Testis (tissue), 3 donors: ENCODE results near the gene DDC. TPM values are rescaled to one million over a fixed set of nuclear protein-coding genes. Genes with fewer than 3 reads are reported as not detected.

Source experiments
- DNase-seq: peaks from one replicate; pipeline ENCODE4 v3.0.0-alpha.2; 2019
- H3K27ac ChIP-seq, 2 donors: fragments of 200-600 bp; sonication (generic); one replicate each; pipeline ENCODE4 v1.5.1; 2019
- H3K27me3 ChIP-seq: fragments of 200-600 bp; sonication (generic); one replicate; pipeline ENCODE4 v1.5.1; 2019
- H3K36me3 ChIP-seq: fragments of 200-600 bp; sonication (generic); one replicate; pipeline ENCODE4 v1.5.1; 2017; ENCODE audit warnings: low read depth; ENCODE audit errors: missing control alignments
- H3K4me1 ChIP-seq: fragments of 200-600 bp; sonication (generic); one replicate; pipeline ENCODE4 v1.5.1; 2019
- H3K4me3 ChIP-seq, 2 donors: fragments of 200-600 bp; sonication (generic); one replicate each; pipeline ENCODE4 v1.5.1; 2017 to 2019
- H3K9me3 ChIP-seq: fragments of 200-600 bp; sonication (generic); one replicate; pipeline ENCODE4 v1.5.1; 2017
- POLR2A ChIP-seq: fragments of 450-650 bp; IDR thresholded peaks from one replicate; pipeline ENCODE4 v1.6.1; 2017; ENCODE audit warnings: antibody characterized with exemption, mild to moderate bottlenecking, moderate library complexity
- WGBS, 2 donors: methylation state at CpG; one replicate each; pipeline ENCODE4 v1.1.5; 2018; 5-methylcytosine and 5-hydroxymethylcytosine counted together
- intact Hi-C: fragments of 100-400 bp; cut with DNase I; formaldehyde crosslinking; loops from one replicate; pipeline ENCODE4 v1.15.1; 2023; ENCODE audit warnings: low total_unique reads
- polyA plus RNA-seq: library from polyadenylated mRNA; stranded (reverse); fragments of 350-450 nt; fragmentation: Illumina TruSeq; extraction: RNeasy Lipid Tissue Mini Kit (QIAGEN cat#74804); gene quantifications from one replicate; pipeline ENCODE4 v1.2.3, GENCODE V29; 2014; ENCODE audit warnings: low read depth, low replicate concordance; ENCODE audit not compliant: insufficient read depth
- total RNA-seq, 2 donors: library from RNA; depleted of rRNA; stranded (reverse); fragments of >200 nt; gene quantifications; one replicate each; pipeline ENCODE4 v1.2.3, GENCODE V29; 2016
- TF ChIP-seq, protein P1 (sequence below), 3 experiments: fragments of 450-650 bp in 2 of 3; fragments of 200-600 bp in 1 of 3; sonication (generic) in 1 of 3; IDR thresholded peaks; one replicate each; pipeline ENCODE4 v1.5.1; 2016 to 2019; ENCODE audit warnings: antibody characterized with exemption in 3 of 3, mild to moderate bottlenecking in 2 of 3, moderate library complexity in 1 of 3

Gene DDC
- total and polyA plus RNA-seq, 3 donors from 2014 or later, result 1.2 to 4.1 (median 3.3) TPM

DNA sequence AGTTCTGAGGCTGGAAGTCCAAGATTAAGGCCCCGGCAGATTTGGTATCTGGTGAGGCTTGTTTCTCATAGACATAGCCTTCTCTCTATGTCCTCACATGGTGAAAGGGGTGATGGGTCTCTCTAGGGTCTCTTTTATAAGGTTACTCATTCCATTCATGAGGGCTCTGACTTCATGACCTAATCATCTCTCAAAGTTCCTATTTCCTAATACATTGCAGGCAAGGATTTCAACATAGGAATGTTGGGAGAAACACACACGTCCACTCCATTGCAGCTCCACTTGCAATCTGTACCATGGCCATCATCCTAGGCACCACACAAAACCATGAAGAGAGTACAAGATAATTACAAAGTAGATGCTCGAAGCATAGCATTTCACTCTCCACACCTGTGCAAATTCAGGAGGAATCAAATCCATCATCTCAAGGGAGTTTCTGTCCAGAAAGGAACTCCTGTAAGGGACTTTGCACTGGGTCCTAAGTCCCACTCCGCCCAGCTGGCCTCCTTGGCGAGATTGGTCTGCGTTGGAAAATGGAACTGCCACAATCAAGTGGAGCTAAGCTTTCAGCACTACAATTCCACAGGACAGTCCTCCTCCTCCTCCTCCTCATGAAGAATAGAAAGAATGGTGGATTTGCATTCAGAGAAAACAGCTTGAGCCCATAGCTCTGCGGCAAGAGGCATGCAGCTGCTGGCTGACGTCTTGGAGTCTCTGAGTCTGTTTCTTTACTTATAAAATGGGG, 8.8 kb downstream of the DDC start:
- Histone ChIP-seq H3K36me3 (no peaks in the 10 kb centered on the region), H3K9me3 (no peaks in the 10 kb centered on the region), H3K4me1 (peaks cover 14% of the 10 kb centered on the region), H3K27me3 (no peaks in the 10 kb centered on the region), H3K27ac (no peak overlapping the region), H3K4me3 (no peak overlapping the region)
- 64 to 70% methylated on average over 8 of the region's 8 CpGs for WGBS, 2 donors
- TF ChIP-seq, protein P1, sequence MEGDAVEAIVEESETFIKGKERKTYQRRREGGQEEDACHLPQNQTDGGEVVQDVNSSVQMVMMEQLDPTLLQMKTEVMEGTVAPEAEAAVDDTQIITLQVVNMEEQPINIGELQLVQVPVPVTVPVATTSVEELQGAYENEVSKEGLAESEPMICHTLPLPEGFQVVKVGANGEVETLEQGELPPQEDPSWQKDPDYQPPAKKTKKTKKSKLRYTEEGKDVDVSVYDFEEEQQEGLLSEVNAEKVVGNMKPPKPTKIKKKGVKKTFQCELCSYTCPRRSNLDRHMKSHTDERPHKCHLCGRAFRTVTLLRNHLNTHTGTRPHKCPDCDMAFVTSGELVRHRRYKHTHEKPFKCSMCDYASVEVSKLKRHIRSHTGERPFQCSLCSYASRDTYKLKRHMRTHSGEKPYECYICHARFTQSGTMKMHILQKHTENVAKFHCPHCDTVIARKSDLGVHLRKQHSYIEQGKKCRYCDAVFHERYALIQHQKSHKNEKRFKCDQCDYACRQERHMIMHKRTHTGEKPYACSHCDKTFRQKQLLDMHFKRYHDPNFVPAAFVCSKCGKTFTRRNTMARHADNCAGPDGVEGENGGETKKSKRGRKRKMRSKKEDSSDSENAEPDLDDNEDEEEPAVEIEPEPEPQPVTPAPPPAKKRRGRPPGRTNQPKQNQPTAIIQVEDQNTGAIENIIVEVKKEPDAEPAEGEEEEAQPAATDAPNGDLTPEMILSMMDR (IDR thresholded peaks at IDR 0.05), result no peak
- no peak for TF ChIP-seq POLR2A
- no peak for DNase-seq
- intact Hi-C loops, result no loop called here

DNA sequence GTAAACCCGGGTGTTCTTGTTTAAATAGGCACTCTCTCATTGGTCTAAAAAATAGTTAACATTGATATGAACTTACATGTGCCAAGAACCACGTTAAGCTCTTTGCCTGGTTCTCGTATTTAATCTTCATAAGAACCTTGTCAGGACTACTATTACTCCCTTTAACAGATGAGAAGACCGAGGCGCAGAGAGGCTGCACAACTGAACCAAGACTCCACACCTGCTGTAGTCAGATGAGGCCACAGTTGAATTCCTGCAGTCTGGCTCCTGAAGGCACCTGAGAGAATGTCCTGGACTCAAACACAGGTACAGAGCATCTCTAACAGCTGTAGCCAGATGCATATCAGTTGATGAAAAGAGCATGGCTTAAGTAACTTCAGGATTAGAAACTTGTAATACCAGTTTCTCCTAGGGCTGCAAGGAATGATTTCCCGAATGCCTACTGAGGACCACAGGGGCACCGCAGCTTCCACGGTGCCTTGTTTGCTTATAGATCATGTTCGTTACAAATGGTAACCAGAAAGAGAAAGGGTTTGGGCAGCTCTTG, 9.5 kb downstream of the DDC start:
- no peaks in the 10 kb centered on the region for H3K9me3 ChIP-seq
- H3K4me3 ChIP-seq, result no peak overlapping the region
- TF ChIP-seq, protein P1 (IDR thresholded peaks at IDR 0.05), result no peak
- TF ChIP-seq POLR2A, result no peak
- H3K27ac ChIP-seq, result no peak overlapping the region
- 88 to 93% methylated on average over 9 of the region's 9 CpGs for WGBS, 2 donors
- intact Hi-C loops, result no loop called here
- H3K36me3 ChIP-seq, result no peaks in the 10 kb centered on the region
- peaks cover 7% of the 10 kb centered on the region for H3K4me1 ChIP-seq
- no peaks in the 10 kb centered on the region for H3K27me3 ChIP-seq
- DNase-seq, result no peak

DNA sequence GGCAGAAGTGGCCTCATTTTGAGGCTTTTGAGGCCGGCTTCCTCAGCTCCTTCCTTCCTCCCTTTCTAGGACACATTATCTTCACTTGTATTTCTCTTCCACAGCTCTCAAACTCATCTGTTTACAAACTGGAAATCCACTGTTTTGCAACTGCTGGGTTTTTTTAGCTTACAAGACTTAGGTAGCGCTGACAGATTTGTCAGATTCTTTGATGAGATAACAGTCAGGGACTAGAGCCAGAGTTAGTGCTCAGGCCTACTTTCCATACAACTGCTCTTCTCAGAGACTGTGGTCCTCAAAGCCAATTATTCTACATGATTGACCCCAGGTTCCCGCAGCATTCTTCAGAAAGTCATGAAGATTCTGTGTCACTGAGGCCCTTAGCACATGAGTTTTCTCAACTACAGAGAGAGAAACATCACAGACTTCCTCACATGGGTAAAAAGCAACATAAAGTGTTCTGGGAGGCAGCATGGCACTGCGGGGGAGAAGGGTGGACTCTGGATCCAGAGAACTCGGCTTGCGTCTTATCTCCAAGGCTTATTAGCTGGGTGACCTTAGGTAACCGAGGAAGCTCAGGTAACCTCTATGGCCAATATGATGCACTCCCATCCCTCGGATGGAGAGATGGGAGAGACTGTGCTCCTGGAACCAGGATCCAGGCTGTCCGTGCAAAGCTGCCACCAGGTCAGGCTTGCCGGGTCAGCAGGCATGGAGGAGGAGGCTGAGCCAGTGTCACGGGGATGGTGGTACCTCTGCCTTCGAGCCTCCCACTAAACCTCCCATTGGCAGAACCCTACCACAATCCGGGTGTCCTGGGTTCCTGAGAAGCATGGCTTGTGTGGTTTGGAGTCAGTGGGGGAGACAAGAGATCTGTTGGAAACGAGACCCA, 10.5 kb downstream of the DDC start:
- no peak overlapping the region for H3K4me3 ChIP-seq
- intact Hi-C loops, result no loop called here
- no peaks in the 10 kb centered on the region for H3K9me3 ChIP-seq
- DNase-seq, result no peak
- H3K4me1 ChIP-seq, result no peaks in the 10 kb centered on the region
- WGBS, 2 donors, result 89% methylated on average over 12 to 14 of the region's 14 CpGs
- no peaks in the 10 kb centered on the region for H3K27me3 ChIP-seq
- no peak for TF ChIP-seq POLR2A
- TF ChIP-seq, protein P1 (IDR thresholded peaks at IDR 0.05), result no peak
- H3K36me3 ChIP-seq, result no peaks in the 10 kb centered on the region
- H3K27ac ChIP-seq, result no peak overlapping the region

DNA sequence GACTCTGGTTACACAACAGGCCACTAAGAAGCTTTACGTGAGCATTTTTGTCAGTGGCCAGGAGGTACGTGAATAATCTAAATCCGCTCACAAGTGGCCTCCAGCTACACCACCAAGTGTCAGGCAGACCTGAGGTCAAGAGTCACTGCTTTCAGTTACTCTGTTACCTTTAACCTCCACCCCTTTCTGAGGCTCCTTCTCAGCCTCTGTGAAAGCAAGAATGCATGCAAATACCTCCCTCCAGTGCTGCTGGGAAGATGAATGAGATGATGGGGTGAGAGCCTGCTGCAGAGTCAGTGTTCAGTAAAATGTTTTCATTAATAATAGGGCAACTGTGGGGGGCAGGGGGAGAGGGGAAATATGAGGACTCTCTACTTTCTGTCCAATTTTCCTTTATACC, 11.2 kb downstream of the DDC start:
- no peak overlapping the region for H3K27ac ChIP-seq
- DNase-seq, result no peak
- intact Hi-C loops, result no loop called here
- H3K4me1 ChIP-seq, result no peaks in the 10 kb centered on the region
- no peaks in the 10 kb centered on the region for H3K27me3 ChIP-seq
- TF ChIP-seq, protein P1 (IDR thresholded peaks at IDR 0.05), result no peak
- TF ChIP-seq POLR2A, result no peak
- H3K36me3 ChIP-seq, result no peaks in the 10 kb centered on the region
- no peaks in the 10 kb centered on the region for H3K9me3 ChIP-seq
- no peak overlapping the region for H3K4me3 ChIP-seq
- WGBS, 2 donors, result 48 to 56% methylated on average over 3 of the region's 3 CpGs
